AG09309 (cell line): Measurements from ENCODE around the gene PLA2G6.

Experiments
- DNase-seq: peaks from one replicate; pipeline ENCODE4 v3.0.0-alpha.2; 2010; ENCODE audit warnings: low read depth
- H3K4me3 ChIP-seq: 2 replicates; pipeline ENCODE4 v1.5.1; 2011; ENCODE audit warnings: mild to moderate bottlenecking, low read depth, low read length, moderate library complexity; ENCODE audit not compliant: control insufficient read depth
- CTCF ChIP-seq: IDR thresholded peaks from 2 replicates; pipeline ENCODE4 v1.5.1; 2011; ENCODE audit warnings: mild to moderate bottlenecking, low read depth, low read length, inconsistent platforms; ENCODE audit not compliant: insufficient read depth, control insufficient read depth; ENCODE audit errors: missing control alignments

The PLA2G6 gene

DNA sequence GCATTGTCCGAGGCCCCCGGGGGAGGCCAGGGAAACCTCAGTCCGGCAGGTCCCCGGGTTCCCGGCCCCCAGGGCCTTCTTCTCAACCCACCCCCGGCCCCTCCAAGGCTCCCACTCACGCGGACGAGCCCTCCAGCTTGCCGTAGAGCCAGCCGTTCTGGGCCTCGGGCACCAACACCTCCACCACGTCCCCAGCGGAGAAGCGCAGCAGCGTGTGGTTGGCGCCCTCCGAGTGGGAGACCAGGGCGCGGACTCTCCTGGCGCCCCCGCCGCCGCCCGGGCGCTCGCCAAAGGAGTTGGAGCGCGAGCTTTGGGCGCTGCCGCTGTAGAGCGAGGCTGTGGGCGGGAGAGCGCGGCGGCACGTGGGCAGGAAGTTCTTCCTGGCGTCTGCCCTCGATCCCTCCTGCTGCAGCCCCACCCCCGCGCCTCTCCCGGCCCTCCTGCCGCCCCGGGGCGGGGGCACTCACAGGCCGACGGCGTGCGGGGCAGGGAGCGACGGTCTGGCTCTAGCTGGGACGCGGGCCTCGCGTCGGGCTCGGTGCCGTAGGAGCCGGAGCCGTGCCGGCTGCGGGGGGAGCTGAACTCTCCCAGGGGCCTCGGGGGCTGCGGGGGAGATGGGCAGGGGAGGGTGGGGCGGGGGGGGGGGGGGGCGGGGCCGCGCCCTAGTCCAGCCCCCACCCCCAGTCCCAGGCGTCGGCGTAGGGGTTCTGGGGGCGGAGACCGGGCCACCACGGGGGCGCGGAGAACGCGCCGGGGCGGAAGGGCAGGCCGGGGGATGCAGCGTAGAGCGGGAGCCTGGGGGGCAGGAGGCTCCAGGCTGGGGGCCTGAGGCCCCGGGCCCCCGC is 92.8 kb downstream of the PLA2G6 start:
- no peak for TF ChIP-seq CTCF
- peak overlapping the region; percentile 45 for H3K4me3 ChIP-seq

GRCh38 chr22:38087855-38088254 is 93.8 kb downstream of the PLA2G6 start:
- H3K4me3 ChIP-seq = no peak overlapping the region
- DNase-seq = no peak
- no peak for TF ChIP-seq CTCF

More for the DNA sequence above, 92.8 kb downstream of the PLA2G6 start:
- DNase-seq = no peak

GRCh38 chr22:38086942-38087341 is 94.7 kb downstream of the PLA2G6 start:
- no peak overlapping the region for H3K4me3 ChIP-seq
- no peak for TF ChIP-seq CTCF
- no peak for DNase-seq

GRCh38 chr22:38086001-38086845 is 95.4 kb downstream of the PLA2G6 start:
- no peak overlapping the region for H3K4me3 ChIP-seq
- TF ChIP-seq CTCF = no peak
- no peak for DNase-seq

- no peak for TF ChIP-seq CTCF
- no peak overlapping the region for H3K4me3 ChIP-seq
Measured at GRCh38 chr22:38085501-38085900, 96.1 kb downstream of the PLA2G6 start.

DNA sequence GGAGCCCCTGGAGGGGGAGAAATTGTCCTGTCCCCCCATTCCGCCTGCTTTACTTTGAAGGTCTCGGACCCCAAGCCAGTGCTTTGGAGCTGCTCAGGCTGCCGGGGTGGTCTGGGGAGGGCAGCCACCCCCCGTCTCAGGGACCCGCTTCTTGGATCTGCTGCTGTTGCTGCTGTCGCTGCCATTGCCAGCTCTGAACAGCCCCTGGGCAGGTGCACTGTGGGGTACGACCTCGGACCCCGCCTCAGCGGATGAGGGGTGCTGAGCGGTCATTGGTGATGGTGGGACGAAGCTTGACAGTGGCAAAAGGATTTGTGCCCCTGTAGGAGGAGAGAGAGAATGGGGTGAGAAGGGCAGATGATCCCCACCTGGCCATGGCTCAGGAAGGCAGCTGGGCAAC is 96.6 kb downstream of the PLA2G6 start:
- DNase-seq = no peak
- H3K4me3 ChIP-seq = no peak overlapping the region
- TF ChIP-seq CTCF = no peak

More at GRCh38 chr22:38085501-38085900, 96.1 kb downstream of the PLA2G6 start:
- DNase-seq = no peak
